ENCODE data around the gene SLC16A10.
"Not testable (repeated sequence)": the region's sequence is repeated elsewhere in the genome, so short reads cannot be mapped to it uniquely, and the experiment has no call there.

The SLC16A10 gene

DNA sequence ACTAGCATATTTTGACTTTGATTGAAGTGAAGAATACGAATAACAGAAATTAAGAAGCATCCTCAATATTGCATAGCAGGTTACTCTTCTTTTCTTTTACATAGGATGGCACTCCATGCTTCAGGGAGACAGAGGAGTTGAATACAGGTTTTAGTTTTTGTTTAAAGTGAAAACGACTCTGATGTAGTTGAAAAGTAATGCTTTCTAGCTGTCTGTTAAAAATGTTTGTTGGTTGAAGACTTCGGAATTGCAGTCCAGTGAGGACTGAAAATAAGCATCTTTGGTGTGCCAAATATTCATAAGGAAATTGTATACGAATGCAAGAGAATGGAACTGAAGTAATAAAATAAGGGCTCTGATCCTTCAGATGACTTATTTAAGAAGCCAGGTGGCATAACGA lies 618 bp upstream of the SLC16A10 start:
- DNase-seq: no peak

- DNase-seq: peak in 2 of 56 donors; percentile 1 to 4
Observed at GRCh38 chr6:111087871-111088667, 766 bp downstream of the SLC16A10 start.

- no peak for DNase-seq
Observed at GRCh38 chr6:111088668-111089003, 1.3 kb downstream of the SLC16A10 start.

DNA sequence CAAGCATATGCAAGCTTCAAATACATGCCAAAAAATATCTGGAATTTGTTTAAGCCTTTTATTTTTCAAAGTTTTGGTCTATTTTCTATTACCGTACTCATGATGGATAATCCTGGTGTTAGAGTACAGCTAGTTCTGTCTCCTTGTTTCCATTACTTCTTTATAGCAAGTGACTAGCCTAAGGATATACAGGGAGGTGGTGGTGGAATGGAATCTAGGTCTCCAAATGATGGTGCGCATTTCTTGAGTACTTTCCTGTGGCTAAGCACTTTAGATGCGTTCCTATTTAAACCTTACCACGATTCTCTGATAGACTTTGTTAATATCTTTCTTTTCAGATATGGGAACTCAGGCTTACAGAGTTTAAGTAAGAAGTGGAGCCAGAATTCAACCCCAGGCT lies 3.5 kb downstream of the SLC16A10 start:
- no peak for DNase-seq

GRCh38 chr6:111091987-111092386 lies 4.7 kb downstream of the SLC16A10 start:
- DNase-seq: no peak

DNA sequence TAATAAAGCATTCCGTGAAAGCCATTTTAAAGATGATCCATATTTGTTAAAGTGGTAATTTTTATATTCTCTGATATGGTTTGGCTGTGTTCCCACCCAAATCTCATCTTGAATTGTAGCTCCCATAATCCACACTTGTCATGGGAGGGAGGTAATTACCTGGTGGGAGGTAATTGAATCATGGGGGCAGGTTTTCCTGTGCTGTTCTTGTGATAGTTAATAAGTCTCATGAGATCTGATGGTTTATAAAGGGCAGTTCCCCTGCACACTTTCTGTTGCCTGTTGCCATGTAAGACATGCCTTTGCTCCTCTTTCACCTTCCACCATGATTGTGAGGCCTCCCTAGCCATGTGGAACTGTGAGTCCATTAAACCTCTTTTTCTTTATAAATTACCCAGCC lies 8.2 kb downstream of the SLC16A10 start:
- DNase-seq: not testable (repeated sequence)

GRCh38 chr6:111096246-111096645 lies 8.9 kb downstream of the SLC16A10 start:
- no peak for DNase-seq

GRCh38 chr6:111098597-111098996 lies 11.3 kb downstream of the SLC16A10 start:
- no peak for DNase-seq

- DNase-seq: no peak
Observed at GRCh38 chr6:111101987-111102386, 14.7 kb downstream of the SLC16A10 start.

DNA sequence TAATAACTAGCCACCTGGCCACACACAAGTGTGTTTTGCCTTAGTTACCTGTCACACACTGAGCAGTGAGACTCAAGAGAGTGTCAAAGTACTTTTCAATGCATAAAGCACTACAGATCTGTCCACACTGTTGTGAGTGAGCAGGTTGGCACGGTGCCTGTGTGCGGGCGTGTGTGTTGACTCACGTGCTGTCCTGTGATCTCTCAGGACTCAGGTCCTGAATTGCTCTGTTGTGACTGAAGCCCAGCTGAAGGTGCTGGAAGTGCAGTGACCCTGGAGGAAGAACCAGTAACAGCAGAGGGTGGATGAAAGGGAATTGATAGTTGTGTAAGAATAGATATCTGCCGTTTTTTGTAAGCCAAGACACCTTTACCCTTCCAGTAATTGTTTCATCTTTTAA lies 18.3 kb downstream of the SLC16A10 start:
- DNase-seq: no peak

DNA sequence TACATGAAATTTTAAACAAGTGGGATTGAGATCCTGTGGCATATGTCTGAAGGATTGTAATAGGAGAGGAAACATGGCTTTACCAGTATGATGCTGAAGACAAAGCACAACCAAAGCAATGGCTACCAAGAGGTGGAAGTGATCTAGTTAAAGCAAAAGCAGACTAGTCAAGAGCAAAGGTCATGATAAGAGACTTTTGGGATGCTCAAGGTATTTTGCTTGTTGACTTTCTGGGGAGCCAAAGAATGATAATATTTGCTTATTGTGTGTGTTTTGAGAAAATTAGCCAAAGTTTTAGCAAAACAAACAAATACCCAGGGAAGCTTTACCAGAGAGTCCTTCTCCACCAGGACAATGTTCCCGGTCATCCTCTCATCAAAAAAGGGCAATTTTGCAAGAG lies 20.3 kb downstream of the SLC16A10 start:
- no peak for DNase-seq

DNA sequence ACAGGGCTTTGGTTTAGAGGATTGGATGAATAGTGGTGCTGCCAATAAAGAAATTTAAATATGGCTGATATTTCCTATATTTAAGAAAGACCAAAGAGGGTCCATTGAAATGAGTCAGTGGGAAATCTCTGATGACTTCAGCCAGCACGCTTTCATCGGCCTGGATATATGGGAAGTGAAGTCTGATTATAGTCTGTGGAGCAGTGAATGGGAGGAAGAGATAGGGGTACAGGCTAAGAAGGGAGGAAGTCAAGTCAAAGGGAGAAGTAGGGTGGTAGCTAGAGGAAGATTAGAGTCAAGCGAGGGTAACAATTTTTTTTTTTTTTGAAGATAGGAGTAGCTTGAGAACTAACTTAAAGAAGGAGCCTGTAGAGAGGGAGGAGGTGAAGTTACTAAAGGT lies 22.7 kb downstream of the SLC16A10 start:
- no peak for DNase-seq

- DNase-seq: peak in 3 of 56 donors; percentile 1 to 12 (median 8)
Observed at GRCh38 chr6:111113336-111114086, 26.2 kb downstream of the SLC16A10 start.

- DNase-seq: no peak
Observed at GRCh38 chr6:111114087-111114443, 26.8 kb downstream of the SLC16A10 start.

- no peak for DNase-seq
Observed at GRCh38 chr6:111114482-111114881, 27.2 kb downstream of the SLC16A10 start.

GRCh38 chr6:111118826-111119225 lies 31.5 kb downstream of the SLC16A10 start:
- no peak for DNase-seq

DNA sequence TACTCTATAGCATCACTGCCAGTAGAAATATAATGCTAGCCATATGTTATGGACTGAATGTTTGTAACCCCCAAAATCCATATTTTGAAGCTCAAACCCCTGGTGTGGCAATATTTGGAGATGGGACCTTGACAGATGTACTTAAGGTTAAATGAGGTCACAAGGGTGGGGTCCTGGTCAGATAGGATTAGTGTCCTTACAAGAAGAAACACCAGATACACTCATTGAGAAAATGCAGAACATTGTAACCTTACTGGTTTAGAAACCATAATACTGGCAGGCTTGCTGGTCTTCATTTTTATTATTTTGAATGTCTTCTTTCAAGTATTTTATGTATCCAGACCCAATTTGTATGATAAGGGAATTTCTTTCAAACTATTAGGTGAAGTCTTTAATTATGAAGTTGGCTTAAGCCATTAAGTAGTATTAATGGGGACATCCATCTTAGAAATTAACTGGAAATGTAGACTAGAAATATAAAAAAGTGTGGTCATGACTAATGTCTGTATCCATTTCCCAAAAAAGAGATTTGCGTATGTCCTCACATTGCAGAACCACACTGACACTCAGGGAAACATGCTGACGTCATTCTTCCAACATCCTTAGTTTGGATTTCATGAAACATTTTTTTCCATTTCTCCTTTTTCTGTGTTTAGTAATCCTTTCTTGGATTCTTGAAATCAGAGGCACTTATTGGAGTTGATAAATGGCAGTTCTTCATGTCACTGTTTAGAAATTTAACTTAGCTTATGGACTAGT lies 32.4 kb downstream of the SLC16A10 start:
- no peak for DNase-seq

DNA sequence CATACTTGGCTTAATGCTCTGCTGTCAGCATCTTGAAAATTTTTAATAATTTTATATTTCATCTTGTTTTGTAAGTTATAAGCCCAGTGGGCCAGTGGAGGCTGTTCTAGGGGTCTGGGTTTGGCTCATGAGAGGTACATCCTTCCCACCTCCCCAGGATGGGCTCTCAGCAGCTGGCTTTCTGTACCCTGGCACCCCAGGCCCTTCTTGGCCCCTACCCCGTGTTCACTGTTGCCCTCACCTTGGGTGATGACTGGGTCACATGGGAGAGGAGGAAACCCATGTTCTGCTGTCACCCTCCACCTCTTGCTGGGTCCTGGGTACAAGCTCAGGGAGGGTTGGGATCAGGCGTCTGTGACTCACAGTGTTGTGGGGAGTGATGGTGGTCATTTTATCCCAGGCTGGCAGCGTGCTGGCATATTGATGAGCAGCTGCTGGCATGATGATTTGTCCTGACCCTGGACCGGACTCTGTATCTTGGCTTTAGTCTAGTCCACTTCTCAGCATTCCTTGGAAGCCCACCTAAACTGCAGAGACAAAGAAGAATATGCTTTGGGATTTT lies 34.6 kb downstream of the SLC16A10 start:
- DNase-seq: no peak

DNA sequence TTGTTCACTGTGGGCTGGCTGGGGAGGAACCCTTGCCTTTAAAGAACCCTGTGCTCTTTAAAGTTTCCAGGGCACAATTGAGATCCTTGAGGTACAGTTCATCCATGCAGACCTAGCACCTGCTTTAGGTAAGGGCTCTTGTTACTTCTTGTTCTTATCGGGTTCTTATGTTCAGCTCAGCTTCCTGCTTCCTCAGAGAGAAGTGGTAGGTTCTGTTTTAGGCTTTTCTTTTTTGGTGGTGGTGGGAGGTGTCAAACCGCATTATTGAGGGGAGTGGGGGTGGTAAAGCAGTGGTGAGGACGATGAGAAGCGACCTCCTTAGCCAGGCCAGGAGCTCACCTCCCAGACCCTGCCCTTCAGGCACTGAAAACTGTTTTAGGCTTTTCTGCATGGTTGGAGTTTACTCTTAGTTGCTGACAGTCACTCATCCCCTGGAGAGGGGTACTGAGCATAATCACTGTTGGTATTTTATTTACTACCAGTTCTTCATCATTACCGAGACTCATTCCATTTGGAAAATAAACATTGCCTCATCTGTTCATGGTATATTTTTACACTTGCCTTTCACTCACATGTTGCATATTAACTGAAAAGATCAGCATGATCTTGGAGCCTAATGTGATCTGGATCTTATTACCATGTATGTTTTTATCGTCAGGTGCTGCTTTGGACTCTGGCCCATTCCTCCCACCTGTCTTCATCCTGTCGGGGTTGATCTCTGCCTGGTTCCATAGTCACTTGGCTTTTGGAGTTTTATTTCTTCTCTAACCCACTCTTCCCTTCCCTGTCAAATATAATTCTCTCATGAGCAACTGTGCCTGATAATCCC lies 35.4 kb downstream of the SLC16A10 start:
- no peak for DNase-seq

- no peak for DNase-seq
Observed at GRCh38 chr6:111124406-111124805, 37.1 kb downstream of the SLC16A10 start.

- peak in 12 of 56 donors; percentile 1 to 28 (median 8) for DNase-seq
Observed at GRCh38 chr6:111129013-111129412, 41.7 kb downstream of the SLC16A10 start.
